Stimulated activated CD4-positive, alpha-beta T cell treated with anti-CD3 and anti-CD28 coated beads, Interleukin-12 subunit alpha, Interleukin-12 subunit beta, amount 100 ng/mL, for 4 hours (primary cell): Measurements from ENCODE around the gene CEP83.
"Not testable (repeated sequence)": the region's sequence is repeated elsewhere in the genome, so short reads cannot be mapped to it uniquely, and the experiment has no call there.

ENCODE experiments used
- DNase-seq: peaks from one replicate; pipeline ENCODE4 v3.0.0-alpha.2; 2020

Gene CEP83

GRCh38 chr12:94433744-94434143, 25.9 kb downstream of the CEP83 start:
- DNase-seq = no peak

GRCh38 chr12:94430304-94430703, 29.4 kb downstream of the CEP83 start:
- DNase-seq = no peak

- no peak for DNase-seq
Observed at GRCh38 chr12:94429633-94430032, 30.0 kb downstream of the CEP83 start.

GRCh38 chr12:94429191-94429590, 30.5 kb downstream of the CEP83 start:
- no peak for DNase-seq

GRCh38 chr12:94427501-94428381, 31.9 kb downstream of the CEP83 start:
- DNase-seq = no peak

- DNase-seq = no peak
Observed at GRCh38 chr12:94426049-94426448, 33.6 kb downstream of the CEP83 start.

DNA sequence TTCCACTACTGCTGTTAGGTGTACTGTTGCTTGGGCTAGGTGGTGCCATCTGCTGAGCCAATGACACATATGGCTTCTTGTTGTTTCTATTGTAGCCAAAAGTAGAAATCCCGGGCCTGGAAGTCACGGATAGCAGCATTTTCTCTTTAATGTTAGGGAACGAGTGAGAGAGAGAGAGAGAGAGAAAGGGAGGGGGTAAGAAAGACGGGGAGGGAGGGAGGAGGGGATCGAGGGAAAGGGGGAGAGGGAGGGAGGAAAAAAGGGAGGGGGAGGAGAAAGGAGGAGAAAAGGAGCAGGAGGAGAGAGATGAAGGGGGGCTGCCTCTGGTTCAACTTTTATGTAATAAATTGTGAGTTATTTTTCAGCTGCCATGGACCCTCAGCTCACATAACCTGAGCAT, 34.8 kb downstream of the CEP83 start:
- not testable (repeated sequence) for DNase-seq

DNA sequence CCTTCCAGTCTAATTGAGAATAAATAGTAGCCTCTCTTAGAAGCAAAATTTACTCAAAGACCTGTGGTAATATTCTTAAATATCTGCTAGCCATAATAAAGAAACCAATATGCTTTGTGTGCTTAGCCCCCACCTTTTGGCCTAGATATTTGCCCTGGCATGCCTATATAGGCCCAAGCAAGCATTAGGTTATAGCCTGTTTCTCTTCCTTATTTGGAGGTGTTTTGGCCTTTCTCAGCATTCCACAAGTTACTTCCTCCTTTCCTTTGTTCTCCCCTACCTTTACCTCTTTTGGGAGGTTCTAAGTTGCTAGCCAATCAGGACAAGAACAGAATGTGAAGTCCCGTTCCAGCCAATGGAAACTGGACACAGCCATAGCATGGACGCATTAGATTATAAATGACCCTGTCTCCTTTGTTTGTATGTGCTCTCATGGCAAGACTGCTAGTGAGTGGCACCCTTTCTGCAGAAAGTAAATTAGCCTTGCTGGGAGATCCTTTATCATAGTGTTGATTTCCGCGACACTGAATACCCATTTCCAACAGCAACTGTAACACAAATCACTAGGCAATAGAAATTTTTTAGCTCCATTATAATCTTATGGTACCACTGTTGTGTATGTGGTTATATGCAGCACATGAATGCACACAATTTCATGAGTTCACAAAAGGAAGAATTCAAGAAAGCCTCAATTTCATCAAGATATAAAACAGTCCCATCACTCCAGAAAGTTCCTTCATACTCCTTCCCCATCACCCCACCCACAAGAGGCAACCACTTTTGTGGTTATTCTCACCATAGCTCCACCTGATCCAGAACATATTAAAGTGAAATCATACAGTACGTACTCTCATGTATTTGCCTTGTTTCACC, 37.6 kb downstream of the CEP83 start:
- no peak for DNase-seq

- DNase-seq = no peak
Observed at GRCh38 chr12:94418517-94418916, 41.1 kb downstream of the CEP83 start.

DNA sequence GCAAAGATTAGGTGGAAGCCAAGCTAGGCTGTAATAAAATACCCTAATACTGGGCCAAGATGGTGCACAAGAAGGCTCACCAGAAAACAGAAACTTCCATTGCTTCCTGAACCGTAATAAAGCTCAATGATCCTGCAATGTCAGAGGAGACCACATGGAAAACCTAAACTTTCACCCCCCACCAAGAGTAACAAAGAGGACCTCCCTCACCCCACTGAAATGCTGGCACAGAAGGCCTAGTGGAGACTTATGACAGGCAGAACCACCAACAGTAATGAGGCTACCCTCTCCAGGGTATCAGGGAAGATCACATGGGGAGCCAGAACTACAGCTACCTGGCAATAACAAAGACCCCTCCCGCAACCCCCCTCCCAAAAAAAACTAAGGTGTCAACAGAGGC, 43.1 kb downstream of the CEP83 start:
- no peak for DNase-seq

- no peak for DNase-seq
Observed at GRCh38 chr12:94415066-94415465, 44.6 kb downstream of the CEP83 start.

DNA sequence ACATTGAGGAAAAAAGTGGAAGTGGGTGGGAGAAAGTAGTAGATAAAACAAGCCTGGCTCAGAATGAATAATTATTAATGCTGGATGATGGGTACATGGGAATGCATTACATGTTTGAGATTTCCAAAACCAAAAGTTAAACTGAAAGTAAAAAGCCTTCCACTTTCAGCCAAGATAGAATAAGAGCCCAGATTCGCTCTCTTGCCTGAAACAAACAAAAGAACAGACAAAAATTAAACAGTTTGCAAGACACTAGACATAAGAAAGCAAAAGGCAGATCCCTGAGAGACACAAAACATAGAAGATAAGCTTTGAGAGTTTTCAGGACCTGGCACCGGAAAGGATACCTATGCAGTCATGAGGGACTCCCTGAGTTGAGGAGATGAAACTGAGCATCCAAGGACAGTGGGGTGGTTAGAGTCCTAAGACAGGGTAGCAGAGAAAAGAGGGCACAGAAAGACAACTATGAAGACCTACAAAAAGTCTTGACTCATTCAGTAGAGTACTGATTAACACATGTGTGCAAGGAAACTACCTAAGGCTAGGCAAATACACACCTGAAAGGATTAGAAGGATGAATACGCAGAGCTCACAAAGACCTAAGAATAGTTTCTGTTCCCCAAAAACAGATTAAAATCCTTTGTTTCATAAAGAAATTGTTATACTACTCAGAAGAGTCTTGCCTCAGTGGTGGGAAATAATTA, 54.1 kb downstream of the CEP83 start:
- no peak for DNase-seq

DNA sequence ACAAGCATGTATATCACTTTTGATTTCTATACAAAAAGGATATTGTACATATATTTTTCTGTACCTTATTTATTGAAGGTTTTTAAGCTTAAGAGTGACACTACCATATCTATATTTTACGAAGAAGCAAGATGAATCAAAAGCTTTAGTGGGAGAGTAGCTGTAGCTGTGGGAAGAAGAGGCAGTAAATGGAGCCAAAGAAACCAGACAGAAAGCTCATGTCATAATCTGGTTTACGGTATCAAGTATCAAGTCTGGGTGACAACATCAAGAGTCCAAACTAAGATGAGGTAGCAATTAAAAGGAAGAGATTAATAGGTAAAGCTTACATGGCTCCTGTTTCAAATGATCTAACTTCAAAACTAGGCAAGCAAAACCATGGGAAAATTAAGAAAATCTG, 54.8 kb downstream of the CEP83 start:
- DNase-seq = no peak

GRCh38 chr12:94401326-94401725, 58.3 kb downstream of the CEP83 start:
- no peak for DNase-seq

DNA sequence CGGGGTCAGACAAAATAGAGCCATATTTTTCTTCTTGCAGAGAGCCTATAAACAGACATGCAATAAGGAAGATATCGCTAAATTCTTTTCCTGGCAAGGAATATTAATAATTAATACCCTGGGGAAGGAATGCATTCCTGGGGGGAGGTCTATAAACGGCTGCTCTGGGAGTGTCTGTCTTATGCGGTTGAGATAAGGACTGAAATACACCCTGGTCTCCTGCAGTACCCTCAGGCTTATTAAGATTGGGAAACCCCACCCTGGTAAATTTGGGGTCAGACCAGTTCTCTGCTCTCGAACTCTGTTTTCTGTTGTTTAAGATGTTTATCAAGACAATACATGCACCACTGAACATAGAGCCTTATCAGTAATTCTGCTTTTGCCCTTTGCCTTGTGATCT, 61.0 kb downstream of the CEP83 start:
- not testable (repeated sequence) for DNase-seq

- DNase-seq = no peak
Observed at GRCh38 chr12:94397401-94397800, 62.3 kb downstream of the CEP83 start.

DNA sequence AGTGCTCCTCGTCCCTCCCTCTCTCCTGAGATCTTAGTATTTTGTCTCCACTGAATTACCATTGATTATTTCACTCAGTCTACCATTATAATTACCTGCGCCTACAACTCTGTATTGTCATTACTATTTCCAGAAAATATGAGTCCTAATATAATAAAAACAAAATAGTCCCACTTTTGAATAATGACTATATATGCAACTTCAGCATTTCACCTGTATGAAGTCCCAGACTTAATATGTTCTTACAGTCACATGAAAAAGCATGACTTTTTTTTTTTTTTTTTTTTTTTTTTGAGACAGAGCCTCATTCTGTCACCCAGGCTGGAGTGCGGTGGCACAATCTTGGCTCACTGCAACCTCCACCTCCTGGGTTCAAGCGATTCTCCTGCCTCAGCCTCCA, 63.7 kb downstream of the CEP83 start:
- not testable (repeated sequence) for DNase-seq

DNA sequence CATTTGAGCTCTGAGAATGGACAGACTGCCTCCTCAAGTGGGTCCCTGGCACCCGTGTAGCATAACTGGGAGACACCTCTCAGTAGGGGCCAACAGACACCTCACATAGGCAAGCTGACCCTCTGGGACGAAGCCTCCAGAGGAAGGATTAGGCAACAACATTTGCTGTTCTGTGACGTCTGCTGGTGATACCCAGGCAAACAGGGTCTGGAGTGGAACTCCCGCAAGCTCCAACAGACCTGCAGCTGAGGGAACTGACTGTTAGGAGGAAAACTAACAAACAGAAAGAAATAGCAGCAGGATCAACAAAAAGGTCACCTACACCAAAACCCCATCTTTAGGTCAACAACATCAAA, 69.6 kb downstream of the CEP83 start:
- no peak for DNase-seq

DNA sequence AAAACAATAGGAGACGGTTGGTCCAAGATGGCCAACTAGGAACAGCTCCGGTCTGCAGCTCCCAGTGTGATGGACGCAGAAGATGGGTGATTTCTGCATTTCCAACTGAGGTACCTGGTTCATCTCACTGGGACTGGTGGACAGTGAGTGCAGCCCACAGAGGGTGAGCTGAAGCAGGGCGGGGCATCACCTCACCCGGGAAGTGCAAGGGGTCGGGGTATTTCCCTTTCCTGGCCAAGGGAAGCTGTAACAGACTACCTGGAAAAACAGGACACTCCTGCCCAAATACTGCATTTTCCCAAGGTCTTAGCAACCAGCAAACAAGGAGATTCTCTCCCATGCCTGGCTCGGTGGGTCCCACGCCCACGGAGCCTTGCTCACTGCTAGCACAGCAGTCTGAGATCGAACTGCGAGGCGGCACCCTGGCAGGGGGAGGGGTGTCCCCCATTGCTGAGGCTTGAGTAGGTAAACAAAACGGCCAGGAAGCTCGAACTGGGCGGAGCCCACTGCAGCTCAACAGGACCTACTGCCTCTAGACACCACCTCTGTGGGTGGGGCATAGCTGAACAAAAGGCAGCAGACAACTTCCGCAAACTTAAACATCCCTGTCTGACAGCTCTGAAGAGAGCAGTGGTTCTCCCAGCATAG, 70.1 kb downstream of the CEP83 start:
- not testable (repeated sequence) for DNase-seq

- no peak for DNase-seq
Observed at GRCh38 chr12:94386422-94386821, 73.2 kb downstream of the CEP83 start.

- DNase-seq = no peak
Observed at GRCh38 chr12:94384030-94384429, 75.6 kb downstream of the CEP83 start.

GRCh38 chr12:94380507-94380906, 79.2 kb downstream of the CEP83 start:
- DNase-seq = no peak
